Spleen (tissue), 11 donors: ENCODE results near the gene B3GNT5. TPM values are rescaled to one million over a fixed set of nuclear protein-coding genes. Genes with fewer than 3 reads are reported as not detected.
A peak's percentile ranks its signal among the peaks of the same experiment; 100 is the strongest.

Experiments used
- DNase-seq: peaks from one replicate; pipeline ENCODE4 v3.0.0-alpha.2; 2020
- H3K27ac ChIP-seq, 8 donors: fragments of 200-600 bp; sonication (generic) in 7 of 8; 1 replicate in 4 of 8; 2 replicates in 4 of 8; pipeline versions ENCODE4 v1.5.0 to v1.8.0; 2016 to 2021; ENCODE audit warnings: inconsistent platforms in 4 of 8, mild to moderate bottlenecking in 4 of 8, moderate library complexity in 1 of 8
- H3K27me3 ChIP-seq, 7 donors: fragments of 200-600 bp; sonication (generic) in 6 of 7; replicated peaks in 1 of 7; 1 replicate in 4 of 7; 2 replicates in 3 of 7; pipeline versions ENCODE4 v1.5.0 to v1.8.0; 2016 to 2021; ENCODE audit warnings: inconsistent platforms in 3 of 7, mild to moderate bottlenecking in 1 of 7
- H3K36me3 ChIP-seq, 6 donors: fragments of 200-600 bp; sonication (generic) in 5 of 6; 1 replicate in 4 of 6; 2 replicates in 2 of 6; pipeline versions ENCODE4 v1.5.0 to v1.8.0; 2016 to 2021; ENCODE audit warnings: inconsistent platforms in 2 of 6
- H3K4me1 ChIP-seq, 6 donors: fragments of 200-600 bp; sonication (generic) in 5 of 6; 1 replicate in 3 of 6; 2 replicates in 3 of 6; pipeline versions ENCODE4 v1.5.0 to v1.8.0; 2016 to 2021; ENCODE audit warnings: inconsistent platforms in 3 of 6
- H3K4me3 ChIP-seq, 8 donors: fragments of 200-600 bp; sonication (generic) in 7 of 8; 1 replicate in 4 of 8; 2 replicates in 4 of 8; pipeline versions ENCODE4 v1.5.0 to v1.8.0; 2016 to 2021; ENCODE audit warnings: inconsistent platforms in 4 of 8, mild to moderate bottlenecking in 4 of 8, moderate library complexity in 2 of 8
- H3K9me3 ChIP-seq, 8 donors: fragments of 200-600 bp; sonication (generic) in 7 of 8; 1 replicate in 4 of 8; 2 replicates in 4 of 8; pipeline versions ENCODE4 v1.5.0 to v1.8.0; 2016 to 2021; ENCODE audit warnings: inconsistent platforms in 4 of 8
- POLR2A ChIP-seq, 3 donors: fragments of 450-650 bp; IDR thresholded peaks; one replicate each; pipeline ENCODE4 v1.5.1; 2017; ENCODE audit warnings: antibody characterized with exemption in 3 of 3, mild to moderate bottlenecking in 1 of 3
- POLR2AphosphoS5 ChIP-seq, 3 donors: sonication (generic); formaldehyde crosslinking; IDR thresholded peaks; one replicate each; pipeline ENCODE4 v1.5.1; 2017; ENCODE audit warnings: antibody characterized with exemption in 3 of 3
- WGBS, 5 donors: extraction: QIAGEN DNeasy Blood & Tissue Kit in 3 of 5; methylation state at CpG; one replicate each; pipeline versions ENCODE4 v1.1.5 to v1.1.7; 2013 to 2018; 5-methylcytosine and 5-hydroxymethylcytosine counted together
- intact Hi-C: fragments of 100-400 bp; cut with DNase I; formaldehyde crosslinking; loops from one replicate; pipeline ENCODE4 v1.15.0; 2023; ENCODE audit warnings: low total_unique reads
- polyA plus RNA-seq, 3 donors: library from polyadenylated mRNA; stranded (reverse); fragments of 200-250 nt; gene quantifications; one replicate each; pipeline ENCODE4 v1.2.1, GENCODE V29; 2013
- total RNA-seq, 7 donors: library from RNA; depleted of rRNA in 3 of 7; stranded (reverse); fragments of >200 nt in 3 of 7; fragmentation: NEBNext Ultra II Directional in 4 of 7; extraction: Animal tissue kit (Norgen Biotek cat#: 25700) in 4 of 7; gene quantifications; one replicate each; pipeline versions ENCODE4 v1.1.0 to v1.2.1, GENCODE V29; 2016 to 2021
- TF ChIP-seq, protein P1 (sequence below), 11 experiments: fragments of 200-600 bp in 7 of 11; fragments of 450-650 bp in 4 of 11; sonication (generic) in 4 of 11; IDR thresholded peaks in 8 of 11; conservative IDR thresholded peaks in 3 of 11; 1 replicate in 7 of 11; 2 replicates in 4 of 11; pipeline versions ENCODE4 v1.4.0 to v1.8.0; 2016 to 2021; ENCODE audit warnings: antibody characterized with exemption in 11 of 11, inconsistent platforms in 4 of 11, mild to moderate bottlenecking in 1 of 11
- donor health status: healthy with polysubstance abuse.
- donor health status: DM: no; HTN: no; CAD: no; lungs with moderate emphysema.
- donor health status: DM: no; HTN: no; CAD: no.
- donor health status: Bipolar disorder and iron deficiency.
- donor health status: healthy.
- donor health status: DM: no; HTN: no; CAD: no.
- donor health status: DM: yes; HTN: yes; CAD: no.

The B3GNT5 gene
- total and polyA plus RNA-seq, 10 donors: 0.61 to 11.9 (median 3.7) TPM

DNA sequence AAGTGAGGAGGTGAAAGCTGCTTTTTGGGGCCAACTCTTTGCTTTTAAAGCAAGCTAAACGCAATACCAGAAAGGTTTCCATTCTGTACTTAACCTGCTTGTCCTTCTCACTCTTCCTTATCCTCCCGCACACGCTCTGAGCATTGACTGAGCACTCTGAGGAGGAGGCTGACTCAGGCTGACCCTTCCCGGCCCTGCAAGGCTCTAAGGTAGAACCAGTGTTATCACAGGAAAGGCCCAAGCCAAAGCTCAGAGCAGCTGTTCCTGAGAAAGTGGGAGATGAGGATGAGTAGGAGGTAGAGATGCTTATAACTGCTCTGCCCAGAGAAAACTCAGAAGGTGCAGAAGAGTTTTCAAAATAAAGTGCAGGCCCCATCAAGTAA, 2.3 kb downstream of the B3GNT5 start:
- H3K27me3 ChIP-seq: peaks cover 0 to 42% (median 19%) of the 10 kb centered on the region in 7 donors
- H3K9me3 ChIP-seq: no peaks in the 10 kb centered on the region
- peak overlapping the region in 3 of 8 donors; percentile 82 to 90 (median 89) for H3K27ac ChIP-seq
- no peaks in the 10 kb centered on the region for H3K36me3 ChIP-seq
- no peak for DNase-seq
- intact Hi-C loops: no loop called here
- 75 to 95% (median 89%) methylated on average over 4 of the region's 4 CpGs for WGBS, 5 donors
- peak overlapping the region in 1 of 8 donors; percentile 68 for H3K4me3 ChIP-seq
- peaks cover 5 to 58% (median 32%) of the 10 kb centered on the region in 6 donors for H3K4me1 ChIP-seq
- TF ChIP-seq, protein P1, sequence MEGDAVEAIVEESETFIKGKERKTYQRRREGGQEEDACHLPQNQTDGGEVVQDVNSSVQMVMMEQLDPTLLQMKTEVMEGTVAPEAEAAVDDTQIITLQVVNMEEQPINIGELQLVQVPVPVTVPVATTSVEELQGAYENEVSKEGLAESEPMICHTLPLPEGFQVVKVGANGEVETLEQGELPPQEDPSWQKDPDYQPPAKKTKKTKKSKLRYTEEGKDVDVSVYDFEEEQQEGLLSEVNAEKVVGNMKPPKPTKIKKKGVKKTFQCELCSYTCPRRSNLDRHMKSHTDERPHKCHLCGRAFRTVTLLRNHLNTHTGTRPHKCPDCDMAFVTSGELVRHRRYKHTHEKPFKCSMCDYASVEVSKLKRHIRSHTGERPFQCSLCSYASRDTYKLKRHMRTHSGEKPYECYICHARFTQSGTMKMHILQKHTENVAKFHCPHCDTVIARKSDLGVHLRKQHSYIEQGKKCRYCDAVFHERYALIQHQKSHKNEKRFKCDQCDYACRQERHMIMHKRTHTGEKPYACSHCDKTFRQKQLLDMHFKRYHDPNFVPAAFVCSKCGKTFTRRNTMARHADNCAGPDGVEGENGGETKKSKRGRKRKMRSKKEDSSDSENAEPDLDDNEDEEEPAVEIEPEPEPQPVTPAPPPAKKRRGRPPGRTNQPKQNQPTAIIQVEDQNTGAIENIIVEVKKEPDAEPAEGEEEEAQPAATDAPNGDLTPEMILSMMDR (IDR thresholded peaks at IDR 0.05 in 8 of 11, conservative IDR thresholded peaks at IDR 0.05 in 3 of 11): no peak
- TF ChIP-seq POLR2A (IDR thresholded peaks at IDR 0.05) (no peak), POLR2AphosphoS5 (IDR thresholded peaks at IDR 0.05) (no peak)

DNA sequence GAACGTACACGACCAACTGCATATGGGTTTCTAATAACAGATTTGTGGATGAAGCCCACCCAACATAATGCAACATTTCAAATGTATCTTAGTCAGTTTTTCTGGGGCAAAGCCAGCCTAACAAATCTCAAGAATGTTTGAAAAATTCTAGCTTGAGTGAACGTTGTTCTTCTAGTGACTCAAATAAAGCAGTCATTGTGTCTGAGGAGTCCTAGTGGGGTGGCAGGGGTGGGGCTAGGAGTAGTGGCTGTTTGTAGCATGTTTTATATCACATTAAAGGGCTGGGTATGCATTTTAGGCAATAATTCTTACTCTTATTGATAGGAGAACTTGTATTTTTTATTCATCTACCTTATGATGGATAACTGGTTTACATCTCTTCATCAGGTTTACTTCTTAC, 6.0 kb downstream of the B3GNT5 start:
- no peak for DNase-seq
- 79 to 91% (median 82%) methylated on average over 3 of the region's 3 CpGs for WGBS, 5 donors
- Histone ChIP-seq H3K4me1 (peaks cover 5 to 52% (median 24%) of the 10 kb centered on the region in 6 donors), H3K36me3 (no peaks in the 10 kb centered on the region), H3K27ac (peak overlapping the region in 4 of 8 donors; percentile 74 to 79 (median 78)), H3K9me3 (no peaks in the 10 kb centered on the region), H3K4me3 (no peak overlapping the region), H3K27me3 (peaks cover 0 to 14% (median 7%) of the 10 kb centered on the region in 7 donors)
- intact Hi-C loops: no loop called here
- TF ChIP-seq, protein P1 (IDR thresholded peaks at IDR 0.05 in 8 of 11, conservative IDR thresholded peaks at IDR 0.05 in 3 of 11): no peak
- TF ChIP-seq POLR2AphosphoS5 (IDR thresholded peaks at IDR 0.05): no peak
- TF ChIP-seq POLR2A (IDR thresholded peaks at IDR 0.05): no peak

DNA sequence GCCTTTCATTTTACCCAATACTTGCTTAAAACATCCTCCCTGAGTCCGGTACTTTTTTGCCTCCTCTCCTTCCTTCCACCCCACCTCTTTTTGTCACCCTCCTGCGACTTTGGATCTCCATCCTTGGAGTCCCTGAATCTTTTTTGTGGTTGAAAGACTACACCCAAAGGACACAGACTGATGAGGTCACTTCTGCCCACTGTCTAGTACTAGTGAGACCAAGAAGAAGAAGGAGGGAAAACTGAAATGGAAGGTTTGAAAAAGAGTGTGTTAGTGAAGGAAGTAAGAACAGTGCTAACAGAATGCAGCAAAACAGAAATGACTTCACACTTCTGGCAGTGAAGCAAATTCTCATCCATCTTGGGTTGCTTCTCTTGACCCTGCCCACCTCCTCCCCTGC, 6.6 kb downstream of the B3GNT5 start:
- intact Hi-C loops: no loop called here
- 48 to 76% (median 63%) methylated on average over 2 of the region's 2 CpGs for WGBS, 5 donors
- Histone ChIP-seq H3K4me1 (peaks cover 2 to 52% (median 21%) of the 10 kb centered on the region in 6 donors), H3K9me3 (no peaks in the 10 kb centered on the region), H3K4me3 (peak overlapping the region in 1 of 8 donors; percentile 26), H3K27me3 (peaks cover 0 to 9% (median 1%) of the 10 kb centered on the region in 7 donors), H3K36me3 (no peaks in the 10 kb centered on the region), H3K27ac (peak overlapping the region in 6 of 8 donors; percentile 23 to 79 (median 76))
- DNase-seq: no peak
- TF ChIP-seq, protein P1 (IDR thresholded peaks at IDR 0.05 in 8 of 11, conservative IDR thresholded peaks at IDR 0.05 in 3 of 11): no peak
- no peak for TF ChIP-seq POLR2A (IDR thresholded peaks at IDR 0.05)
- no peak for TF ChIP-seq POLR2AphosphoS5 (IDR thresholded peaks at IDR 0.05)

DNA sequence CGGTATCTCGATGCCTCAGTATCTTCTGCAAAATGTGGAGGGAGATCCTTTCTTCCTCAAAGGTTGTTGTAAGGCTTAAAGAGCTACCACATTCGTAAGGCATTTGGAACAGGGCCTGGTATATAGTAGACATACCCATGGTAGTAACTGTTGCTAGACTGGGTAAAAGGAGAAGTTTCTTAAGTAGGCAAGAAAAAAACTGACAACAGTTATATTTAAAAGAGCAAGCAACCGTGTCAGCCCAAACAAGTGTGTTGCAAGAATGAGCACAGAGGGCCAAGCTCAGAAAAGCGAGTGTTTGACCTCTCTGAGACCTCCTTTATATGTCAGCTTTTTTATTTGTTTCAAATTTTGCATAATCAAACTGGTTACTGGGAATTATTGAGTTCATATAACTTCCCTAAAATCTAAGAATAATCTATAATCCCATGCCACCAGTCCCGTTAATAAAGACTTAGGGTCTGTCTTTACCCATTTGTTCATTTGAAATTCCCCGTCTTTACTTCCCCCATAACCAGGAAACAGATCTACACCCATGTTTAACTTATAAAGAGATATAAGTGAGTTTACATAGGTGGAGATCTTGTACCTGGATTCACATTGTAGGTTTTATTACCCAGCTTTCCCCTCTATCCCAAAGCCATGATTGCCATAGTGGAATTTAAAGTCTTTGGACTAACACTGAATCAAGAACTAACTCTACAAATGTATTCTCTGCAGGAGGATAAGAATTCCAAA, 7.3 kb downstream of the B3GNT5 start:
- peaks cover 0 to 52% (median 20%) of the 10 kb centered on the region in 6 donors for H3K4me1 ChIP-seq
- H3K4me3 ChIP-seq: peak overlapping the region in 1 of 8 donors; percentile 26
- no peaks in the 10 kb centered on the region for H3K9me3 ChIP-seq
- no peak for DNase-seq
- H3K27ac ChIP-seq: peak overlapping the region in 6 of 8 donors; percentile 23 to 79 (median 76)
- no peaks in the 10 kb centered on the region for H3K36me3 ChIP-seq
- peaks cover 0 to 2% (median 0%) of the 10 kb centered on the region in 7 donors for H3K27me3 ChIP-seq
- WGBS, 5 donors: 25 to 42% (median 40%) methylated on average over 7 of the region's 7 CpGs
- intact Hi-C loops: no loop called here
- TF ChIP-seq, protein P1 (IDR thresholded peaks at IDR 0.05 in 8 of 11, conservative IDR thresholded peaks at IDR 0.05 in 3 of 11): no peak
